Endothelial cell of umbilical vein (primary cell): ENCODE measurements around the gene TARBP2.

Experiments used
- CTCF ChIP-seq, 2 donors: IDR thresholded peaks; 1 replicate in 1 of 2; 2 replicates in 1 of 2; pipeline ENCODE4 v1.5.1; 2011; ENCODE audit warnings: low read length in 2 of 2, mild to moderate bottlenecking in 2 of 2, moderate library complexity in 2 of 2, control low read depth in 1 of 2, inconsistent platforms in 1 of 2, low read depth in 1 of 2; ENCODE audit not compliant: insufficient read depth in 1 of 2; ENCODE audit errors: extremely low read depth in 1 of 2
- EZH2 ChIP-seq: IDR thresholded peaks from 2 replicates; pipeline ENCODE4 v1.6.1; 2012; ENCODE audit warnings: borderline replicate concordance, low read depth, mild to moderate bottlenecking, moderate library complexity, low read length, inconsistent platforms; ENCODE audit not compliant: severe bottlenecking
- JUN ChIP-seq: IDR thresholded peaks from 2 replicates; pipeline ENCODE4 v1.6.1; 2011; ENCODE audit warnings: borderline replicate concordance, low read depth; ENCODE audit not compliant: insufficient read length, insufficient read depth
- MAX ChIP-seq: IDR thresholded peaks from 2 replicates; pipeline ENCODE4 v1.6.1; 2011; ENCODE audit not compliant: insufficient read depth, insufficient read length
- POLR2A ChIP-seq: IDR thresholded peaks from 2 replicates; pipeline ENCODE4 v1.6.1; 2012; ENCODE audit warnings: low read depth, mild to moderate bottlenecking, control low read depth, low read length
- POLR2AphosphoS5 ChIP-seq: IDR thresholded peaks from 2 replicates; pipeline ENCODE4 v1.6.1; 2012; ENCODE audit warnings: low read depth, mild to moderate bottlenecking, control low read depth, low read length, moderate library complexity; ENCODE audit not compliant: insufficient read depth

- no peak for TF ChIP-seq CTCF (IDR thresholded peaks at IDR 0.05; ENCODE audit: extremely low read depth in 1 of 2, insufficient read depth in 1 of 2, low read depth in 1 of 2, low read length in 2 of 2)
- TF ChIP-seq EZH2, result no peak
- no peak for TF ChIP-seq POLR2A
- no peak for TF ChIP-seq JUN
- TF ChIP-seq MAX, result no peak
- TF ChIP-seq POLR2AphosphoS5, result no peak
Observed at GRCh38 chr12:53523131-53523530, 22.0 kb downstream of the TARBP2 start.
